Adrenal gland (tissue), 5 donors: ENCODE data around the gene AUTS2.
"Not testable (repeated sequence)": the region's sequence is repeated elsewhere in the genome, so short reads cannot be mapped to it uniquely, and the experiment has no call there.

Source experiments
- CTCF ChIP-seq, 6 experiments: fragments of 450-650 bp in 4 of 6; fragments of 200-600 bp in 2 of 6; sonication (generic) in 1 of 6; IDR thresholded peaks; 1 replicate in 5 of 6; 2 replicates in 1 of 6; pipeline versions ENCODE4 v1.5.1 to v1.8.0; 2016 to 2021; ENCODE audit warnings: antibody characterized with exemption in 6 of 6, mild to moderate bottlenecking in 2 of 6, moderate library complexity in 1 of 6
- POLR2A ChIP-seq, 2 donors: fragments of 450-650 bp; IDR thresholded peaks; one replicate each; pipeline ENCODE4 v1.6.1; 2017; ENCODE audit warnings: antibody characterized with exemption in 2 of 2, mild to moderate bottlenecking in 2 of 2, moderate library complexity in 1 of 2
- donor health status: DM: no; HTN: no; CAD: no.

GRCh38 chr7:70364393-70364792, 766.1 kb downstream of the AUTS2 start:
- TF ChIP-seq CTCF, POLR2A (IDR thresholded peaks at IDR 0.05): not testable (repeated sequence)
